Right atrium auricular region (tissue), 2 donors: ENCODE results near the gene IL1R2. TPM values are rescaled to one million over a fixed set of nuclear protein-coding genes. Genes with fewer than 3 reads are reported as not detected.

Source experiments
- DNase-seq: peaks from one replicate; pipeline ENCODE4 v3.0.0-alpha.2; 2019; ENCODE audit warnings: low spot score
- H3K27ac ChIP-seq, 2 donors: fragments of 200-600 bp; sonication (generic); 1 replicate in 1 of 2; 2 replicates in 1 of 2; pipeline ENCODE4 v1.5.1; 2016 to 2019
- H3K27me3 ChIP-seq, 2 donors: fragments of 200-600 bp; sonication (generic); one replicate each; pipeline versions ENCODE4 v1.5.1 to v1.6.0; 2017 to 2019
- H3K36me3 ChIP-seq: fragments of 200-600 bp; sonication (generic); one replicate; pipeline ENCODE4 v1.5.1; 2016
- H3K4me1 ChIP-seq, 2 donors: fragments of 200-600 bp; sonication (generic); one replicate each; pipeline versions ENCODE4 v1.5.1 to v1.6.0; 2017 to 2019
- H3K4me3 ChIP-seq, 2 donors: fragments of 200-600 bp; sonication (generic); 1 replicate in 1 of 2; 2 replicates in 1 of 2; pipeline ENCODE4 v1.5.1; 2017 to 2019; ENCODE audit warnings: mild to moderate bottlenecking in 1 of 2, moderate library complexity in 1 of 2
- H3K9me3 ChIP-seq, 2 donors: fragments of 200-600 bp; sonication (generic); one replicate each; pipeline ENCODE4 v1.5.1; 2019
- CTCF ChIP-seq, 2 donors: fragments of 200-600 bp; sonication (generic); IDR thresholded peaks; one replicate each; pipeline ENCODE4 v1.5.1; 2019; ENCODE audit warnings: antibody characterized with exemption in 2 of 2
- total RNA-seq, 2 donors: library from RNA; depleted of rRNA; stranded (reverse); fragments of >200 nt; gene quantifications; one replicate each; pipeline ENCODE4 v1.1.0, GENCODE V29; 2016

Gene IL1R2
- total RNA-seq, 2 donors from 2014 or later = 2.8 to 16.1 TPM

- no peaks in the 10 kb centered on the region for H3K36me3 ChIP-seq
- peaks cover 0 to 21% of the 10 kb centered on the region in 2 donors for H3K4me1 ChIP-seq
- peak overlapping the region; percentile 80 to 84 for H3K27ac ChIP-seq
- TF ChIP-seq CTCF (IDR thresholded peaks at IDR 0.05) = no peak
- H3K27me3 ChIP-seq = no peaks in the 10 kb centered on the region
- no peaks in the 10 kb centered on the region for H3K9me3 ChIP-seq
- no peak for DNase-seq
- H3K4me3 ChIP-seq = no peak overlapping the region
These were observed 30.9 kb upstream of the IL1R2 start for GRCh38 chr2:101960819-101961337.

GRCh38 chr2:101961338-101962191, 30.2 kb upstream of the IL1R2 start:
- peaks cover 0 to 21% of the 10 kb centered on the region in 2 donors for H3K4me1 ChIP-seq
- no peak overlapping the region for H3K4me3 ChIP-seq
- peak in 1 of 2 donors; percentile 22 for TF ChIP-seq CTCF (IDR thresholded peaks at IDR 0.05)
- no peaks in the 10 kb centered on the region for H3K27me3 ChIP-seq
- peak; percentile 93 for DNase-seq
- H3K9me3 ChIP-seq = no peaks in the 10 kb centered on the region
- peak overlapping the region; percentile 80 to 84 for H3K27ac ChIP-seq
- H3K36me3 ChIP-seq = no peaks in the 10 kb centered on the region

GRCh38 chr2:101962309-101962708, 29.5 kb upstream of the IL1R2 start:
- no peak overlapping the region for H3K4me3 ChIP-seq
- H3K9me3 ChIP-seq = no peaks in the 10 kb centered on the region
- no peaks in the 10 kb centered on the region for H3K27me3 ChIP-seq
- DNase-seq = no peak
- no peak for TF ChIP-seq CTCF (IDR thresholded peaks at IDR 0.05)
- H3K27ac ChIP-seq = peak overlapping the region; percentile 80 to 84
- H3K36me3 ChIP-seq = no peaks in the 10 kb centered on the region
- H3K4me1 ChIP-seq = peaks cover 0 to 21% of the 10 kb centered on the region in 2 donors

GRCh38 chr2:101963198-101963597, 28.6 kb upstream of the IL1R2 start:
- DNase-seq = no peak
- H3K27me3 ChIP-seq = no peaks in the 10 kb centered on the region
- TF ChIP-seq CTCF (IDR thresholded peaks at IDR 0.05) = no peak
- no peaks in the 10 kb centered on the region for H3K9me3 ChIP-seq
- H3K36me3 ChIP-seq = no peaks in the 10 kb centered on the region
- H3K4me1 ChIP-seq = peaks cover 0 to 21% of the 10 kb centered on the region in 2 donors
- no peak overlapping the region for H3K4me3 ChIP-seq
- no peak overlapping the region for H3K27ac ChIP-seq

- Histone ChIP-seq H3K36me3 (no peaks in the 10 kb centered on the region), H3K4me3 (no peak overlapping the region), H3K4me1 (no peaks in the 10 kb centered on the region), H3K27ac (no peak overlapping the region), H3K9me3 (no peaks in the 10 kb centered on the region), H3K27me3 (no peaks in the 10 kb centered on the region)
- DNase-seq = no peak
- no peak for TF ChIP-seq CTCF (IDR thresholded peaks at IDR 0.05)
These were observed 23.8 kb upstream of the IL1R2 start for GRCh38 chr2:101967826-101968513.
